GM03348 (cell line): ENCODE data around the gene ARHGAP5.

ENCODE experiments used
- DNase-seq: peaks from one replicate; pipeline ENCODE4 v3.0.0; 2012; ENCODE audit warnings: low spot score

Gene ARHGAP5

DNA sequence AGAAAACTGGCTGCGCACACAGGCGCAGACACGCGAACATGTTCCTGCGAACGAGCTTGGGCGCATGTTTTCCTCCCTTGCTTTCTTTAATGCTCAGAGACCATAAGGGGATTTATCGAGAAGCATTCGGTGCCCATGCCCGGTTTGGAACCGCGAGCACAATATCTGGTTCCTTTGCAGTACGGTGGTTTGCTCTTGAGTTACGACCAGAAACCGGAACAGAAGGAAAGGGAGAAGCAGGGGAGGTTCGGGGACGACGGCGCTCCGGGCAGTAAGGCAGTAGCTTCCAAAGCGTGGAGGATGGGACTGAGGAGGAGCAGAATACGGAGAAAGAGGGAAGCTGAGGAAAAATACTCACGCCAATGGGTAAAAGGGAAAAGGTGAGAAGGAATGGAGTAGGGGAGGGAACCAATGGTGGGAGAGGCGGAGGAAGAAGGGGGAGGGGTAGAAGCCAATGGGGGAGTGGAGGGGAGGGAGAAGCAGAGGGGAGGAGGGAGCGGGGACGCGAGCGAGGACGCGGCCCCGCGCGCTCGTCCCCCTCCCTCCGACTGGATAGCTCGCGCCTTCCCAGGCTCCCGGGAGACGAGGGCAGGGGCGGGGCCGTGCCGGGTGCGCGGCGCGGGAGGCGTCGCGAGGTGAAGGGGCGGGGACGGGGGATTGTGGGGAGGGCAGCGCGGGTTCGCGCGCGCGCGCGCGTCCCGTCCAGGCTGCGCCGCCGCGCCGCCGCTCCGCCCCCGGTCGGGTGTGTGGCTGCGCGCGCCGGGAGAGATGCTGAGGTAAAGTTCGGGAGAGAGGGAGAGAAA, 625 bp upstream of the ARHGAP5 start:
- peak; percentile 97 for DNase-seq

DNA sequence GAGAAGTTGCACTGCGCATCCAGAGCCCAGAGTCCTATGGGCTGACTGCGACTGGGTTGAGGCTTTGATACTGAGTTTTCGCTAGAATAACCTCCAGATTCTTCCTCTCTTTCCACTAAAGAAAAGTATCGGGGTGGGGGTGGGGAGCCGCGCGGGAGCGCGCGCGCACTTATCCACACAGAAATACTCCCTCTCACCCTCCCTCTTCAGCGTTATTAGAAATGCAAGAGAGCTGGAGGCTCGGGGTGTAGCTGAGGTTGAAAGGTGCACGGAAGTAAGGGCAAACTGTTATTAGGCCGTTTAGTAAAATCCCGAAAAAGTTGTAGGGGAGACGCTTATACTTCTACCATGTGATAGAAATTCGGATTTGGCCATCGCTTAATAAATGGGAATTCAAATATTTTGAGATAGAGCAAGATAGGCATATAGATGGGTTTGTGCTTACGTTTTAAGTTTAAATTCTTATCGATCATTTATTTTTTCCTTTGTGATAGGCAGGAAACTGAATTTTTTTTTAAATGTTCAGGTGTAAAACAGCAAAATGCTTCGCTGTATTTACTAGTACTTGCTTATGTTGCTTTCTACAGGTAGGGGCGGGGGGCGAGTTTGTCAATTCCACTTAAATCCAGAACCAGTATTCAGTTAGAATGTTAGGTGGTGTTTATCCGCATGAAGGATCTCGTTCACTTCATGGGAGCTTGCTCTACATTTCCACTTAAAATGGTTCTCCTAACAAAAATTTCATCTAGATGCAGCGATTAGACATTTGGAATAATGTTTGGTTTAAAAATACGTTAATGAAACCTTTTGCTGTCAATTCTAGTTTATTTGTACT, 1.1 kb downstream of the ARHGAP5 start:
- peak; percentile 46 for DNase-seq

DNA sequence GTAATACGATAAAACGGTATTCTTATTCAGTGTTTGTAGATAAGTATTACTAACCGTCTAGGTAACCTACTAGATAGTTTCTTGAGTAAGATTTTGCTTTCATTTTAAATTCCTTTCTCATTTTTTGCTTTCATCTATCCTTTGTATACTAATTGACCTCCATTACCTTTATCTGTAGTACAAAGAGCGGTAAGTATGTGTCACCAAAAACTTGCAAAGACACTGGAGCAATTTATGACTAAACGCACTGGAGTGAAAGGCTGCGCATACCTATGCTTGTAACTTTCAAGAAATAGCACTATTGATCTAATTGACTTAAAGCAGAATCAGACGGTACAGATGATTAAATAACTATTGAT, 1.7 kb downstream of the ARHGAP5 start:
- DNase-seq: no peak

DNA sequence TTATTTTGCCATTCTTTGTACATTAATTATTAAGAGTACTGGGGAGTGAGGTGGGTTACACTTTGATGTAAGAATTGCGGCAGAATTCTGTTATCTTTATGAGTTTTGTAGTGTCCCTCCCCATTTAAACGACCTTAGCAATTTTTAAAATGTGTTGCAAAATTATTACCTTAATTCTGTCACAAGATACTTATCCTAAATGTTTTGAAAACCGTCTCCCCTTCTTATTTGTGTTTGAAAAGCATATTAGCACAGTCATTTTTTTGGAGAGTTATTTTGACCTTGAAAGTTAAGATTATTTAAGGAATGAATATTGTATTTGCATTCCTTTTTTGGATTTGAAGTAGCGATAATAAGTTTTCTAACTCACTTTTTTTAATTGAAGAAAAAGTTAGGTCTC, 2.2 kb downstream of the ARHGAP5 start:
- no peak for DNase-seq

DNA sequence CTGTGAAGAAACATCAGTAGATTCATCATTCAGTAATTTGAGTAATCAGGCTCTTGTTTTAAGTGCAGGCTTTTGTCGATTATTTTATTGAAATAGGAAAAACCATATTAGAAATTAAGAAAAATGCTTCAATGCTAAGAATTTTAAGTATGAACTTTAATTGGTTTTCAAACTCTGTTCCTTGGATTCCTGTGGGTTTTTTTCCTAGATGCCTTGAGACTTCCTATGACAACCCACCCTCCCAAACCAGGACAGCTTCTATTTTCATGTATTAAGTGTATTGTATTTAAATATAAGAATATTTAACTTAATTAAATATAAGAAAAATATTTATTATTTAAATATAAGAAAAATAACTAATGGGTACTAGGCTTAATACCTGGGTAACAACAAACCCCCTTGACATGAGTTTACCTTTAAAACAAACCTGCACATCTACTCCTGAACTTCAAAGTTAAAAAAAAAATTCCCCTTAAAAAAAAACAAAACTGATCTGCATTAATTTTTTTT, 3.0 kb downstream of the ARHGAP5 start:
- peak; percentile 17 for DNase-seq

DNA sequence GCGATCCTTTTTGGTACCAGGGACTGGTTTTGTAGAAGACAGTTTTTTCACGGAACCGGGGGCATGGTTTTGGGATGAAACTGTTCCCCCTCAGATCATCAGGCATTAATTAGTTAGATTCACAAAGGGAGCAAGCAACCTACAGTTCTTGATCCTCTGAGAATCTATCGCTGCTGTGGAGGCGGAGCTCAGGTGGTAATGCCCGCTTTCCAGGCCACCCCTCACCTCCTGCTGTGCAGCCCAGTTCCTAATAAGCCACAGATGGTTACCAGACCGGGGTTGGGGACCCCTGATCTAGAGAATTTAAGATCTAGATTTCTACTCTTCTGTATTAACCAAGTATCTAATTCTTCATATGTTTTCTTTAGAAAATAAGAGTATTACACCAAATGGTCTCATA, 4.8 kb downstream of the ARHGAP5 start:
- DNase-seq: no peak

GRCh38 chr14:32083315-32083624, 6.2 kb downstream of the ARHGAP5 start:
- DNase-seq: no peak

DNA sequence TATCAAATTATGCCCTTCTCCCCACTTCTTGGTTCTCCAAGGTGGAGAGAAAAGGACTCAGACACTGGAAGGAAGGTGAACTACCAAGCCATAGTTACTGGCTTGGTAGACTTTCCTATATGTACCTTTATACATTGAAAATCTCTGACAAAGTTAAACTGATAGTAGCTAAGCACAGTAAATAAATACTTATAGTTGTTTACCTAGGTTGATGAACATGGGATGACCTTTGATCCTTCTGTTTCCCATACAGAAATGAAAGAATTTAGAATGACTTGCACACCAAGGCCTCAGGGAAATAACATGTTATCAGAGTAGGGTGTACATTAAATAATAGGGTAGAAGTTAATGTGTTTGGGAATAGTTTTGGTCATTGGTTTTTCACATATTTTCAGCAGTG, 6.7 kb downstream of the ARHGAP5 start:
- DNase-seq: no peak

GRCh38 chr14:32085182-32085844, 8.2 kb downstream of the ARHGAP5 start:
- DNase-seq: no peak

GRCh38 chr14:32085845-32086383, 8.8 kb downstream of the ARHGAP5 start:
- no peak for DNase-seq

DNA sequence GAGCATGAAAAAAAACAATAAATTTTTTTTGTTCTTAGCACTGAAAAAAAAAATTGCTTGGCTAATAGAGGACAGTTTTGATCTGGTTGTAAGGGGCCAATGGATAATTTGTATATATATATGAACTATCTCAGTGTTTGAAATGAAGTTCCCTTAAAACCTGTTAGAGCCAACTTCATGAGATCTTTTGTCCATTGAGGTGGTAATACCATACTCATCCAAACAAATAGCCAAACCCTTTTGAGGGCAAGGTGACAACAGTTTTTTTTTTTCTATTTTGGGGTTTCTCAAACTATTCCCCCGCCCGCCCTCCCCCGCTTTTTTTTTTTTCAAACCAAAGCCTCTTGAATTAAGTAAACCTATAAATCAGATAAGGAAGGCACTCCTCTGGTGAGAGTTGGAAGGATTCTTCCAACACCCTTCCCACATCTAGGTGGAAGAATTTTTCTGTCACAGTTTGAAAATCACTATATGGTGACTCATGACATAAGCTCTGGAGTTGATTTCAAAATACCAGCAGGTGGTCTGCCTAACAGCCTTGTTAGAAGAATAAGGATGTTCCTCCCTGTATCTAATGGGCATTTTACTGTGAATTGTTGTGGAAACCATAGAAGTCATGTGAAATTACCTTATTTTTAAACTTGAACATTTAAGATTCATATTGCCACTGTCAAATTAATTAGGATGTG, 10.2 kb downstream of the ARHGAP5 start:
- DNase-seq: peak; percentile 28

GRCh38 chr14:32087907-32088306, 10.8 kb downstream of the ARHGAP5 start:
- DNase-seq: no peak

DNA sequence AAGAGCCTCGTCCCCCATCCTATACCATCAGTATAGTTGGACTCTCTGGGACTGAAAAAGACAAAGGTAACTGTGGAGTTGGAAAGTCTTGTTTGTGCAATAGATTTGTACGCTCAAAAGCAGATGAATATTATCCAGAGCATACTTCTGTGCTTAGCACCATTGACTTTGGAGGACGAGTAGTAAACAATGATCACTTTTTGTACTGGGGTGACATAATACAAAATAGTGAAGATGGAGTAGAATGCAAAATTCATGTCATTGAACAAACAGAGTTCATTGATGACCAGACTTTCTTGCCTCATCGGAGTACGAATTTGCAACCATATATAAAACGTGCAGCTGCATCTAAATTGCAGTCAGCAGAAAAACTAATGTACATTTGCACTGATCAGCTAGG, 13.6 kb downstream of the ARHGAP5 start:
- DNase-seq: no peak

- DNase-seq: no peak
Observed at GRCh38 chr14:32099473-32099872, 22.4 kb downstream of the ARHGAP5 start.

- DNase-seq: no peak
Observed at GRCh38 chr14:32100175-32100574, 23.1 kb downstream of the ARHGAP5 start.

DNA sequence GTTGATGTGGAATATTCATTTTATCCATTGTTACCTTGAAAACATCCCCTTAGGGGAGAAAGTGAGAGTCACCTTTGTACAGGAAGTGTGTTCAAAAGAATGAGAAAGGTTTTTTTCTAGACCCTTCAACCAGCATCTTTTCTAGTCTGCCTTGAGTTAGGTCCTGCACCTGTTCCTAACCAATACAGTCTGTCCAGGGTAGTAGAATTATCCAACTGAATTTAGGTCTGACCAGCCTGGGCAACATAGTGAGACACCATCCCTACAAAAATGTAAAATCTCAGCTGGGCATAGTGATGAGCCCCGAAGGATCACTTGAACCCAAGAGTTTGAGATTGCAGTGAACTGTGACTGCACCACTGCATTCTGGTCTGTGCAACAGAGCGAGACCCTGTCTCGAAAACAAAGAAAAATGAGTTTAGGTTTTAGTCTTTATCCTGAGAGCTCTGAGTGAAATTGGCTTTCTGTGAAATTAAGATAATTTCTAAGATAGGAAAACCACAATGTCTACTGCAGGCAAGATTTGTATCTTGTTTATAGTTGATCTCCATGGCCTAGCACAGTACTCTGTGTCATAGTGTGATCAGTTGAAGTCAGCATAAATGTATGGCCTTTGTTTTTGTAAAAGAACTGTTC, 25.2 kb downstream of the ARHGAP5 start:
- DNase-seq: no peak

GRCh38 chr14:32102968-32103367, 25.9 kb downstream of the ARHGAP5 start:
- DNase-seq: no peak

DNA sequence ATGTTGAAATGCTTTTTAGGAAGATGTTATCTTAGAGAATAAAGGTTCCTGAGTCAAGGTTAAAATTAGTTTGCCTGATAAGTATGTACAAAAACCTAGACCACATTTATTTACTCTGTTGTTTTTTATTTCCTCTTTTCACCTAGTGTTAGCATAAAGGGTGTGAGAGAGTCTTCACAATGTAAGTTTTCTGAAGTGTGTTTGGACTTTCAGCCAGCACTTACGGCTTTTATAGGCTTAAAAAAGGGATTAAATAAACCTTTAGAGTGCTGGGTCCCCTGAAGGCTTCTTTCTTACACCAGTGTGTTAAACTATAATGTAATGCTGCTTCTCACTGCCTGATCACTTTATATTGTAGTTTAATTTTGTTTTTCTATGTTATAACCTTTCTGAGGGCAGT, 27.2 kb downstream of the ARHGAP5 start:
- DNase-seq: no peak

GRCh38 chr14:32104803-32105202, 27.7 kb downstream of the ARHGAP5 start:
- DNase-seq: no peak

DNA sequence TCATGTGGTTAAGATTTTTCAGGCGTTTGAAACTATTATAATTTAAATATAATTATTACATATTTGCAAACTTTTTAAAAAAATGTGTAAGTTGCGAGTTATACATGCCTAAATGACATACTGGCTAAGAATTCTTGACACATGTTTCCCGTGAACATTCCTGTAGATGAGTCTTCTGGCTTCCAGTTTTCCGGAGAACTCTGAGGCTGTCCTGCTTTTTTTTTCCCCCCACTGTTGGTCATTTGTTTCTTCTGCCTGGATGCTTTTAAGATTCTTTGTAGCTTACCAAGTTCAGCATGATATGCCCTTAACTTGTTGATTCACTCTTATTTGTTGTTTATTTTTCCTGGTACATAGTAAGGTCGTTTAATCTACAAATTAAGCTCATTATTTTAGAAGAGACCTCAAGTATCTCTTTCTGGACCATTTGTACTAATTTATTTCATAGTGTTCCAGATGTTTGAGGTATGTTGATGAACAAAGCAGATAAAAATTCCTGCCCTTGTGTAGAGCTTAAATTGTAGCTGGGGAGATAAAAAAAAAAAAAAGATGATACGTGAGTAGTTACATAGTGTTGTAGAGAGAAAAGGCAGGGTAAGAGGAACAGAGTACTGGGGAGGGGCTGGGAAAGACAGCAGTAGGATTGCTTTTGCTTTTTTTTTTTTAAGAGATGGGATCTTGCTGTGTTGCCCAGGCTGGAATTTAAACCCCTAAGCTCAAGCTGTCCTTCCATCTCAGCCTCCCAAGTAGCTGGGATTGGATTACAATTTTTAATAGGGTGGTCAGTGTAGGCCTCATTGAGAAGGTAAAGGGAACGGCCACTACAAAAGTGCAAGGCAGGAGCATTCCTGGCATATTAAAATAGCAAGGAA, 32.8 kb downstream of the ARHGAP5 start:
- DNase-seq: peak; percentile 70

DNA sequence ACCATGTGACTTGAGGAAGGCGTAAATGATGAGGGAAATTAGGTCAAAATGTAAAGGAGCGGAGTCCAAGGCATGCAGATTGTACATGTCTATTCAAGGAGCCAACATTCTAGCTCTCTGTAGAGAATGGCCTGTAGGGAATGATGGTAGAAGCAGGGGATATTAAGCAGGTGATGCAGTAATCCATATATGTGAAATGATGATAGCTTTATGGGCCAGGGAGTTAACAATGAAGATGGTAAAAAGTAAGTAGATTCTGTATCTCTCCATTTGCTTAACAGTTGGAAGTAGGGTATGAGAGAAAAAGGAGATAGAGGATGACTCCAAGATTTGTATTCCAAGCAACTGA, 33.4 kb downstream of the ARHGAP5 start:
- DNase-seq: no peak
